Motor neuron (in vitro differentiated cells): ENCODE results near the gene CA12. TPM values are rescaled to one million over a fixed set of nuclear protein-coding genes. Genes with fewer than 3 reads are reported as not detected.

ENCODE experiments used
- ATAC-seq, 8 experiments: fragments of 200-7000 bp; cut with Tn5 transposase; replicated peaks in 6 of 8; 2 replicates each; pipeline ENCODE4 v1.8.0; 2021; ENCODE audit warnings: mild to moderate bottlenecking in 8 of 8, moderate library complexity in 8 of 8
- H3K27ac ChIP-seq, 2 donors: fragments of 250-450 bp; sonication (Bioruptor Pico); 2 replicates each; pipeline ENCODE4 v1.9.0; 2021; ENCODE audit warnings: antibody characterized with exemption in 2 of 2, mild to moderate bottlenecking in 2 of 2, moderate library complexity in 1 of 2
- H3K4me1 ChIP-seq, 2 donors: fragments of 250-450 bp; sonication (Bioruptor Pico); replicated peaks in 1 of 2; 2 replicates each; pipeline ENCODE4 v1.6.1; 2021; ENCODE audit warnings: antibody characterized with exemption in 2 of 2, mild to moderate bottlenecking in 2 of 2, moderate library complexity in 1 of 2
- H3K4me3 ChIP-seq, 5 donors: fragments of 250-450 bp; sonication (Bioruptor Pico); 2 replicates each; pipeline ENCODE4 v1.9.0; 2021; ENCODE audit warnings: antibody characterized with exemption in 5 of 5, mild to moderate bottlenecking in 5 of 5, moderate library complexity in 4 of 5
- WGBS, 10 experiments: fragments of 450-650 bp; shearing (Covaris generic); methylation state at CpG; one replicate each; pipeline ENCODE4 v1.0.0; 2022; 5-methylcytosine and 5-hydroxymethylcytosine counted together
- in situ Hi-C, 9 experiments: fragments of 400-800 bp; cut with MboI; loops; one replicate each; pipeline ENCODE4 v1.15.0; 2021; ENCODE audit warnings: low sequenced_read_pairs in 9 of 9, low pct_unique_long_range_greater_than_20kb in 2 of 9; ENCODE audit not compliant: unreplicated experiment in 9 of 9
- total RNA-seq, 8 experiments: library from RNA; unstranded; fragments of 300-600 nt; gene quantifications; 2 replicates each; pipeline versions ENCODE4 v1.2.3 to v1.2.4, GENCODE V29; 2022

CA12 gene
- total RNA-seq, 8 experiments from 2014 or later = 0.13 to 40.3 (median 2.8) TPM

DNA sequence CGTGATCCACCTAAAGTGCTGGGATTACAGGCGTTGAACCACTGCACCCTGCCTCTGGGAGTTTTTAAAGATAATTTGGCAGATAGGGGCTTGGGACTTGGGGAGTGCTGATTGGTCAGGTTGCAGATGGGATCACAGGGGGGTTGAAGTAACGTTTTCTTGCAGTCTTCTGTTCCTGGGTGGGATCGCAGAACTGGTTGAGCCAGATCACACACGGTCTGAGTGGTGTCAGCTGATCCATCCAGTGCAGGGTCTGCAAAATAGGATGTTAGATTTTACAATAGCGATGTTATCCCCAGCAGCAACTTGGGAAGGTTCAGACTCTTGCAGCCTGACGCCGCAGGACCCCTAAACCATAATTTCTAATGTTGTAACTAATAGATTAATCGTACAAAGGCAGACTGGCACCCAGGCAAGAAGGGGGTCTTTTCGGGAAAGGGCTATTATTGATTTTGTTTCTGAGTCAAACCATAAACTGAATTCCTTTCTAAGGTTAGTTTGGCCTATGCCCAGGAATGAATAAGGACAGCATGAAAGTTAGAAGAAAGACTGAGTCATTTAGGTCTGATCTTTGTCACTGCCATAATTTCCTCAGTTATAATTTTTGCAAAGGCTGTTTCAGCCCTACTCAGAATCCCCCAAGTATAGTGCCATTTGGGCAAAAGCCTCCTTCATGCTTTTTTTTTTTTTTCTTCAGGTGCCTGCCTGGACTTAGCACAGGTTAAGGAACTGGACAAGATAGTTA lies 1.5 kb upstream of the CA12 start:
- in situ Hi-C loops = no loop called here
- 20 to 100% (median 93%) methylated on average over 1 to 5 of the region's 10 CpGs; no CpG with 5 or more reads in 1 of the 10 experiments for WGBS, 10 experiments
- H3K4me3 ChIP-seq = no peak overlapping the region
- no peak for ATAC-seq
- peaks cover 21 to 28% of the 10 kb centered on the region in 2 donors for H3K4me1 ChIP-seq
- H3K27ac ChIP-seq = no peak overlapping the region

DNA sequence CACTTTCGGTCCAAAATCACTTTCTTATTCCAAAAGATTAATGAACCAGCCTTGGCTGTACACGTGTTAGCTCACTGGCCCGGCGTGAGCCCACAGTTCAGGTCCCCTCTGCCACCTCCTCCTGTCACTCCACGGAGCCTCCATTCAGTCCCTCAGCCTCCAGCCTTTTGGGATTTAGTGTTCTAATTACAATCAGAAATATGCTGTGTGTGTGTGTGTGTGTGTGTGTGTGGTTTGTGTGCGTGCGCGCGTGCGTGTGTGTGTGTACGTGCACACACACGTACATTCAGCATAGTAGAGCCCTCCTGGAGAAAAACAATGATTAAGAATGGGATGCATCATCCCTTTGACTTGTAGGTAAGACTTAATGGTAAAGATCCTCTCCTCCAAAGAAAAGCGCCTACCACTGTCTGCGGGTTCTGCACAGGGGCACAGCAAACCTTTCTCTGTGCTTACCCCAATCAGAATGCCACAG lies 801 bp downstream of the CA12 start:
- Histone ChIP-seq H3K4me1 (peaks cover 21 to 28% of the 10 kb centered on the region in 2 donors), H3K27ac (no peak overlapping the region), H3K4me3 (peak overlapping the region in 4 of 5 donors; percentile 24 to 39 (median 36))
- peak in 7 of 8 experiments; percentile 16 to 80 (median 59) for ATAC-seq
- WGBS, 10 experiments = 4 to 90% (median 68%) methylated on average over 1 to 8 of the region's 14 CpGs; no CpG with 5 or more reads in 2 of the 10 experiments
- in situ Hi-C loops = no loop called here

DNA sequence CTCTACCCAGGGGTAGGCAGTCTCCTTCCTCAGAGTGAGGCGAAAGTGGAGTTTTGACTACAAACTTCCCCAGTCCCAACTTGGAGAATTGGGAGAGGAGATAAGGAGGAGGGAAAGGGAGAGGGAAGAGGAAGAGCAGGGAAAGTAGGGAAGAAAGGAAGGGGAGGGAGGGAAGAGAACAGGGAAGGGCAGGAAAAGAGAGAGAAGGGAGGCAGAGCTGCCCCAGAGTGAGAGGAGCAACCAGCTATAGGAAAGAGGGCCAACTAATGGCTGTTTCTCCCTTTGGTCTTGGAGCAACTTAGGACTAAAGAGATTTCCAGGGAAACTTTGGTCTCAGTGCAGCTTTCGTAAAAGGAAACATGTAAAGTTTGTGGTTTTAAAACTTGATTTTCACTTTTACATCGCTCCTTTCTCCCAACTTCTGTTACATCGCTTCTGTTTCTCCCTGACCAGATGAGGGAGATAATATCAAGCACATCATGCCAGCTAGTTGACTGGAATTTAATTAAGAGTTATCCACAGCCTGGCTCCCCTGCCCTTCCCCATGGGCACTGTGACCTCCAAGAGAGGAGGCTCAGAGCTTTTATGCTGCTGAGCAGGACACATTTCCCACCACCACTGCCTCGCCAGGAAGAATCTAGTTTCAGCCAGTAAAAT lies 1.4 kb downstream of the CA12 start:
- Histone ChIP-seq H3K4me3 (no peak overlapping the region), H3K27ac (no peak overlapping the region), H3K4me1 (peaks cover 21 to 28% of the 10 kb centered on the region in 2 donors)
- WGBS, 10 experiments = 10 to 100% (median 90%) methylated on average over 1 to 5 of the region's 5 CpGs; no CpG with 5 or more reads in 1 of the 10 experiments
- in situ Hi-C loops = no loop called here
- ATAC-seq = no peak

DNA sequence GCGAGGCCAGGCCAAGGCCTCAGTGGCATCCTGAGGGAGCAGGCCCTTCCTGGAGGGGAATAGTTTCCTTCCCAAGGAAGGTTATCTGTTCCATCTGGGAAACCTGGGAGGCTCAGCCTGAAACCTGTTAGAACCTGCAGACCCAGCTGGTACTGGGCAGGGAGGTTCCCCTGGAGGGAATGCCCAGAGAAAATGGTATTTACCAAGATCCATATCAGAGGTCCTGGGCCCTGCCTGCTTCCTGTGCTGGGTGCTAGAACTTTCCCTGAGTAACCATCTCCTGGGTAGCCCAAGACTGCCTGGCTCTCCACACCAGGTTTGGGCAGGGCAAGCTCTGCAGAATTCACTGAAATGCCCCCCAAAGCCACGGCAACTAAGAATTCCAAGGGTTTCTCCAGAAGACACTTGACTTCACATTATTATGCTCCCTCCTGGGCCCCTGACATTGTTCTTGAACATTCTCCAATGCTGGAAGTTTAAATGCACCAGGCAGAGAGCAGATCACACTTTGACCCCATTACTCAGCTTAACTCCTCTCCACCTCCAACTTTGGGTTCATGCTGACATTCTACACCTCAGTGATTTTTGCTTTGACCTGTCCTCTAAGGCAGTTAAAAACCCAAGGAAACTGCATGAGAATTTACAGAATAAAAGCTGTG lies 2.0 kb downstream of the CA12 start:
- no peak overlapping the region for H3K27ac ChIP-seq
- WGBS, 10 experiments = 40 to 100% (median 80%) methylated on average over 1 of the region's 2 CpGs; no CpG with 5 or more reads in 4 of the 10 experiments
- in situ Hi-C loops = no loop called here
- ATAC-seq = no peak
- H3K4me3 ChIP-seq = no peak overlapping the region
- H3K4me1 ChIP-seq = peaks cover 27 to 34% of the 10 kb centered on the region in 2 donors

DNA sequence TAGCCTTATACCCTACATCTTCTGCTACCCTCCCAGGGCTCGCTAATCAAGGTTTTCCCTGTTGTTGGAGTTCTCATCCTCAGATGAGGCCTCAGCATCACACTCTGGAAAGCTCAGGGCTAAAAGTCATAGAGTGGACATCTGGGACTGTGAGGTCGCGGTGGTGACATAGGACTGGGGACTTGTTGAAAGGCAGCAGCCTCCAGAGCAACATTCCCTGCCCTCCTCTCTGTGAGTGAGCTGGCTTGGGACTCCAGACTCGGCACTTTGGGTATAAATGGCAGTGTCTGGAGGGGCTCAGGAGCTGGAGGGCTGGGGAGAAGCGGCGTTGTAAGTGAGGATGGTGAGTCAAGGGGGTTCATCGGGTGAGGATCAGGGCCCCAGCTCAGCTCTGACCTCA lies 2.7 kb downstream of the CA12 start:
- WGBS, 10 experiments = 60 to 100% (median 88%) methylated on average over 1 to 6 of the region's 7 CpGs; no CpG with 5 or more reads in 3 of the 10 experiments
- no peak for ATAC-seq
- in situ Hi-C loops = no loop called here
- Histone ChIP-seq H3K4me1 (peaks cover 28 to 40% of the 10 kb centered on the region in 2 donors), H3K4me3 (no peak overlapping the region), H3K27ac (no peak overlapping the region)

DNA sequence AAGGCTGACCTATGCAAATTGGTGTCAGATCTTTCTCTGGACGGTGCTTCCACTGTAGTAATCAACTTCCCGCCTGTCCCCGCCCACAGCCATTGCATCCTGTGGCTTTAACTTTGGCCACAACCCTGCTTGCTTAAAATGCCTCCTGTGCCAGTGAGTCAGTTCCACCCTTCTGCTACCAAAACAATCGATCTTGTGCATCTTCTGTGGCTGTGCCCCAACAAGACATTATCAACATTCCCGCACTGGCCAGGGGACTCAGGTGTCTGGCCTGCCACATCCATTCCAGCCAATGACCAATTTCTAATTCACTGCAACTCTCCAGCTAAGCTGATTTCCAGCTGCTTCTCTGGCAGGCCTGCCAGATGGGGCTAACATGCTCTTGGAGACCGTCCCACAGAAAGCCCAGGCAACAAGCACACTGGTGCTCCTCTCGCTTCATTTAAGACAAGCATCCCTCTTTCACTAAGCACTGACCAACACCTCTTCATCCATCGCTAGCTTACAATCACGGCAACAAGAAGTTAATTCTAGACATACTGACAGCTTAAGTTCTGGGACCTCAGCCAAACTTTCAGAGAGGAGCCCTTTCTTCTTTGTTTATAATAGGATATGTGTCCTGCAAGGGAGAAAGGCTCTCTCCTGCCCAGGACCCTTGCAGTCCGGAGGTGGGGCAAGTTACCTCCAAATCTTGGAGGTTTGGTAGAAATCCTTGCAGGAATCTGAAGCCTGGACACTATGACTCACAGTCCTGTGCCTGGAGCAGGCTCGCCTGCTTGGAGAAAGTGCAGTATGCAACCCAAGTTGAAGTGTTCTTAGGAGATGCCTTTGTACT lies 6.7 kb downstream of the CA12 start:
- in situ Hi-C loops = no loop called here
- H3K27ac ChIP-seq = no peak overlapping the region
- 0 to 83% (median 40%) methylated on average over 1 to 9 of the region's 11 CpGs; no CpG with 5 or more reads in 3 of the 10 experiments for WGBS, 10 experiments
- H3K4me1 ChIP-seq = peaks cover 7 to 30% of the 10 kb centered on the region in 2 donors
- no peak overlapping the region for H3K4me3 ChIP-seq
- ATAC-seq = peak; percentile 15 to 66 (median 36)

DNA sequence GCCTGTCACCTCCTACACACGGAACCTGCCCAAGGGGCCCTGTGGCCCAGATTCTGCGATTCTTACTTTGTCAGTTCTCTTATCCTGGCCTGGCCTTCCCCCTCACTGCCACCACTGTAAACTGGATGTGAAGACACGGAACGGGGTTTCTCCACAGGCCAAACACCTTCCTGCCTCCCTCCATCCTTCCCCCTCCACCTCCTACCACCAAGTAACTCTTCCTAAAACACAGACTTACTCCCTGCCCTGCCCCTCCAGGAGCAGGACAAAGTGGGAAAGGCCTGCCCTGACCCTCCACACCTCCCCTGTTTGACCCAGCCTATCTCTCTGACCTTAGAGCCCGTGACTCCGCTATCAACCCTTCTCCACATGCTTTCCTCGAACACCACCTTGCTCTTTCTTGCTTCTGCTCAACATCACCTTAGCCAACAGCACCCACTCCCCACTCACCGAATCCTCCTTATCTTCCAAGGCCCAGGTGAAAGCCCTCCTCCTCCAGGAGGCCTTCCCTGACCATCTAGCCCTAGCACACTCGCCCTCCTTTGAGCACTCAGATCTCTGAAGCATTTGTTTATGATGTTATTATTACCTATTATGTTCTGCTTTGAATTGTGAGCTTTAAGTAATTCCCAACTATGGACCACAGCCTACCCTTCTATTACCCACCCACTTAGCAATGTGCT lies 7.6 kb downstream of the CA12 start:
- in situ Hi-C loops = no loop called here
- H3K4me1 ChIP-seq = peaks cover 7 to 22% of the 10 kb centered on the region in 2 donors
- no peak for ATAC-seq
- no peak overlapping the region for H3K27ac ChIP-seq
- 76 to 100% (median 100%) methylated on average over 1 to 5 of the region's 9 CpGs; no CpG with 5 or more reads in 2 of the 10 experiments for WGBS, 10 experiments
- no peak overlapping the region for H3K4me3 ChIP-seq

DNA sequence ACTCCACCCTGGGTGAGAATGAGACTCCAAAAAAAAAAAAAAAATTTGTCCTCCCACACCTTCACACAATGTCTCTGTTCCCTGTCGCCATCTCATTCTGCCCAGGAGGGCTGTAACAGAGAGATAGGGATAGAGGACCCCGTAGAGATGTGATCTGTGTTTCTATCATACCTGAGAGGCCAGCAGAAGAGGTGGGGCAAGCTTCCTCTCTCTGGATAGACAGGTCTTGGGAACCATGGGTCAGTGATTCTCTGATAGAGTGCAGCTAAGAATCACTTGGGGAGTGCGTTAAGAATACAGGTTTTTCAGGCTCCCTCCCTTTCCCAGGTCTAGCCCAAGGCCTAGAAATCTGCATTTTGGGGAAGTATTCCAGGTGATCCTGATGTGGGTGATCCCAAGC lies 8.3 kb downstream of the CA12 start:
- ATAC-seq = no peak
- in situ Hi-C loops = no loop called here
- no peak overlapping the region for H3K4me3 ChIP-seq
- peaks cover 7 to 22% of the 10 kb centered on the region in 2 donors for H3K4me1 ChIP-seq
- H3K27ac ChIP-seq = no peak overlapping the region
- 80 to 100% (median 100%) methylated on average over 1 to 3 of the region's 3 CpGs; no CpG with 5 or more reads in 5 of the 10 experiments for WGBS, 10 experiments

DNA sequence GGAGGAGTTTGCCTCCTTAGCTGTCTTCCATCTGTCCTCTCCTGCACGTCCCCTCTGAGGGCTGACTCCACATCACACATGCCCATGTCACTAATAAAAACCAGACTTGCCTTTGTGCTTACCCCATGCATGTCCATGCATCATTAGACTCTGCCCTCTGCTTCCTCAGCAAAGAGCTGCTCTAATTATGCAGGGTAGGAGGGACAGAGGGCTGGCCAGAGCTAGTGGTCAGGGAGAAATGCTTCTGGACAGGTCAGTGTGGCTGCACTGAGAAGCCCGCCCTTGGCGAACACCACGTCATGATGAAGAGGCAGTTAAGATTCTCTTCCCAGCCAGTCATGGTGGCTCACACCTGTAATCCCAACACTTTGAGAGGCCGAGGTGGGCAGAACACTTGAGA lies 8.9 kb downstream of the CA12 start:
- 9 to 100% (median 76%) methylated on average over 1 to 5 of the region's 5 CpGs; no CpG with 5 or more reads in 4 of the 10 experiments for WGBS, 10 experiments
- in situ Hi-C loops = no loop called here
- H3K4me3 ChIP-seq = no peak overlapping the region
- peak; percentile 7 to 57 (median 30) for ATAC-seq
- no peak overlapping the region for H3K27ac ChIP-seq
- H3K4me1 ChIP-seq = peaks cover 7 to 22% of the 10 kb centered on the region in 2 donors

DNA sequence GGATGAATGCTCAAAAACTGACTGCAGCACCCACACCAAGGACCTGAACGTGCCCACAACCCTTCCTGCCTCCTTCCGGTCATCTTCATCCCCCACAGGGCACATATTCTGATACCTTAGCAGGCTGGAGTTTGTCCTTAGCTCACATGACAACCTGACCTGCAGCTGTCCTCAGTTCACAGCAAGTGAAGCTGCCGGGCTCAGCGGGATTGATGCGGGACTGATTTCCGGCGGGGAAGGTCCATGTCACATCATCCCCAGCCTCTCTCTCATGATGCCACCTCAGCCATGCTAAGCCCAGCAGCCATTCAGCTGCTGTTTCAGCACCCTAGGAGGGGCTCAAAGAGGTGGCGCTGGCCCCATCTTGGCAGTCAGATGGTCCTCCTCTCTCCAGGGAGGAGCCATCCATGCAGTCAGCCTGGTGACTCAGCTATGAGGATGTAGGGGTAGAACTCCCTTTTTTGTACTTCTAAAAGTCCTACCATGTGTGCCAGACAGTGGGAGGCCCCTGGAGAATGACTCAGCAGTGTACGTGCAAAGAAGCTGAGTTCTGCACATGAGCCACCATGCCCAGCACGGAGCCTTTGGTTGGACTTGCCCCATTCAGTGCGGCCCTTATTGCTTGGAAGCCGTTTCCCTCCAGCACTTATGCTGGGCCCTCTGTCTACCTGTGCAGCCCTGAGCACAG lies 9.5 kb downstream of the CA12 start:
- Histone ChIP-seq H3K27ac (no peak overlapping the region), H3K4me3 (no peak overlapping the region), H3K4me1 (peaks cover 7 to 22% of the 10 kb centered on the region in 2 donors)
- ATAC-seq = peak; percentile 77 to 91 (median 86)
- WGBS, 10 experiments = 0 to 93% (median 79%) methylated on average over 1 to 10 of the region's 12 CpGs; no CpG with 5 or more reads in 3 of the 10 experiments
- in situ Hi-C loops = no loop called here

DNA sequence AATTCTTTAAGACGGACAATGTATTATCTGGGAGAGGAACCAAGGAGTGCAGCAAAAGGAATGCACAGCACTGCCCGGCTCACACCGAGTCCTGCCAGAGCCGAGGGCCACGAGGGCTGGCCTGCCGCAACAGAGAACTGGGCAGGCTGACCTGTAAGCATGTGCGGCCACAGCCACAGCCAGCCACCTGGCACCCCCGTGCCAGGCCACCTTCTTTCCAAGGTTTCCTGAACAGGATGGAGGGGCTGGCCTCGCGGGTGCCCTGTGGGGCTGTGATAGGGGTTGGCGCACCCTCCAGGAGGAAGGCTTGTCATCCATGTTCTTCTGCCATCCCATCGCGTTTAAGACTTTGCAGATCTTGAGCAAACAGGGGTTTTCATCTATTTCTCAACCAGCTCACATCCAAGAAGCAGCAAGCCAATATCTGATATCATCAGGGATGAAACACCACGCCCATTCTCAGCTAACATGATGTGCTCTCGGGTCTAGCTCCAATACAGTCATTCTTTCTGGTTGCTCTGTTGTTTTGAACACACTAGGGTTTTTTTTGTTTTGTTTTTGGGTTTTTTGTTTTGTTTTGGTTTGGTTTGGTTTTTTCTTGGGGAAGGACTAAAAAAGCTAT lies 10.2 kb downstream of the CA12 start:
- no peak overlapping the region for H3K27ac ChIP-seq
- in situ Hi-C loops = no loop called here

More for the DNA sequence above, 10.2 kb downstream of the CA12 start:
- ATAC-seq = peak in 2 of 8 experiments; percentile 11 to 15
- 0 to 100% (median 89%) methylated on average over 2 to 9 of the region's 15 CpGs; no CpG with 5 or more reads in 3 of the 10 experiments for WGBS, 10 experiments
- no peak overlapping the region for H3K4me3 ChIP-seq
- peaks cover 7 to 22% of the 10 kb centered on the region in 2 donors for H3K4me1 ChIP-seq
